KMS-11 (cell line): ENCODE data around the gene AAK1.

Source experiments
- H2AFZ ChIP-seq: fragments of 200-600 bp; sonication (generic); 2 replicates; pipeline ENCODE4 v1.6.1; 2016; ENCODE audit warnings: antibody characterized with exemption, mixed run types, low read depth
- H3K27ac ChIP-seq: fragments of 200-600 bp; sonication (generic); 2 replicates; pipeline ENCODE4 v1.6.1; 2016; ENCODE audit warnings: mild to moderate bottlenecking, mixed run types
- H3K27me3 ChIP-seq: fragments of 200-600 bp; sonication (generic); 2 replicates; pipeline ENCODE4 v1.6.1; 2017; ENCODE audit warnings: mild to moderate bottlenecking, low read depth, mixed run types, moderate library complexity; ENCODE audit not compliant: insufficient read depth
- H3K36me3 ChIP-seq: fragments of 200-600 bp; sonication (generic); 2 replicates; pipeline ENCODE4 v1.6.1; 2017; ENCODE audit warnings: mild to moderate bottlenecking, mixed run types; ENCODE audit not compliant: insufficient read depth
- H3K4me1 ChIP-seq: fragments of 200-600 bp; sonication (generic); 2 replicates; pipeline ENCODE4 v1.6.1; 2016; ENCODE audit warnings: mild to moderate bottlenecking, low read depth, mixed run types; ENCODE audit not compliant: poor library complexity, severe bottlenecking
- H3K4me2 ChIP-seq: fragments of 200-600 bp; sonication (generic); 2 replicates; pipeline ENCODE4 v1.7.0; 2016; ENCODE audit warnings: mild to moderate bottlenecking, mixed run types
- H3K4me3 ChIP-seq: fragments of 200-600 bp; sonication (generic); IDR thresholded peaks from 2 replicates; pipeline ENCODE4 v1.6.1; 2017; ENCODE audit warnings: low read depth, low read length, mixed read lengths; ENCODE audit not compliant: insufficient read depth
- H3K79me2 ChIP-seq: fragments of 200-600 bp; sonication (generic); 2 replicates; pipeline ENCODE4 v1.6.1; 2016; ENCODE audit warnings: low read depth, mixed run types; ENCODE audit not compliant: insufficient read depth
- H3K9ac ChIP-seq: fragments of 200-600 bp; sonication (generic); 2 replicates; pipeline ENCODE4 v1.6.1; 2016; ENCODE audit warnings: mild to moderate bottlenecking, mixed run types
- H4K20me1 ChIP-seq: fragments of 200-600 bp; sonication (generic); 2 replicates; pipeline ENCODE4 v1.6.1; 2016; ENCODE audit warnings: mild to moderate bottlenecking, mixed run types; ENCODE audit not compliant: insufficient read depth
- CTCF ChIP-seq: fragments of 200-600 bp; sonication (generic); conservative IDR thresholded peaks from 2 replicates; pipeline ENCODE4 v1.6.1; 2017; ENCODE audit warnings: low read depth, mild to moderate bottlenecking, antibody characterized with exemption, low read length, moderate library complexity, mixed read lengths

AAK1 gene

GRCh38 chr2:69559442-69560146 lies 83.9 kb downstream of the AAK1 start:
- no peaks in the 10 kb centered on the region for H3K36me3 ChIP-seq
- no peak overlapping the region for H3K27ac ChIP-seq
- H3K79me2 ChIP-seq: no peaks in the 10 kb centered on the region; the same call in 1 of the 2 replicates
- H3K4me1 ChIP-seq: peaks cover 11% of the 10 kb centered on the region
- no peak overlapping the region for H3K4me2 ChIP-seq
- H3K9ac ChIP-seq: no peak overlapping the region
- H2AFZ ChIP-seq: no peak overlapping the region
- no peaks in the 10 kb centered on the region for H4K20me1 ChIP-seq
- TF ChIP-seq CTCF: peak; percentile 90
- no peak overlapping the region for H3K4me3 ChIP-seq
- no peaks in the 10 kb centered on the region for H3K27me3 ChIP-seq

GRCh38 chr2:69556008-69556407 lies 87.5 kb downstream of the AAK1 start:
- Histone ChIP-seq H4K20me1 (no peaks in the 10 kb centered on the region), H3K27me3 (no peaks in the 10 kb centered on the region), H3K4me3 (no peak overlapping the region), H3K4me1 (peaks cover 11% of the 10 kb centered on the region), H3K9ac (no peak overlapping the region), H3K36me3 (no peaks in the 10 kb centered on the region), H2AFZ (no peak overlapping the region), H3K79me2 (no peaks in the 10 kb centered on the region), H3K27ac (no peak overlapping the region), H3K4me2 (no peak overlapping the region)
- TF ChIP-seq CTCF: no peak

GRCh38 chr2:69554981-69555380 lies 88.6 kb downstream of the AAK1 start:
- Histone ChIP-seq H3K4me3 (no peak overlapping the region), H3K4me2 (no peak overlapping the region), H3K4me1 (peaks cover 8% of the 10 kb centered on the region), H3K9ac (no peak overlapping the region), H3K27ac (no peak overlapping the region), H3K79me2 (no peaks in the 10 kb centered on the region), H2AFZ (no peak overlapping the region), H3K36me3 (no peaks in the 10 kb centered on the region), H3K27me3 (no peaks in the 10 kb centered on the region), H4K20me1 (no peaks in the 10 kb centered on the region)
- TF ChIP-seq CTCF: no peak

- no peak for TF ChIP-seq CTCF
- Histone ChIP-seq H3K79me2 (no peaks in the 10 kb centered on the region), H3K4me2 (no peak overlapping the region), H3K27me3 (no peaks in the 10 kb centered on the region), H2AFZ (no peak overlapping the region), H3K9ac (no peak overlapping the region), H3K36me3 (no peaks in the 10 kb centered on the region), H3K4me1 (peaks cover 4% of the 10 kb centered on the region), H3K4me3 (no peak overlapping the region), H4K20me1 (no peaks in the 10 kb centered on the region), H3K27ac (no peak overlapping the region)
Measured at GRCh38 chr2:69554568-69554967, 89.0 kb downstream of the AAK1 start.
